CD4-positive, alpha-beta T cell treated with Interferon gamma for 1 hour (primary cell): Measurements from ENCODE around the gene ABCC4.
"Not testable (repeated sequence)": the region's sequence is repeated elsewhere in the genome, so short reads cannot be mapped to it uniquely, and the experiment has no call there.

Experiments
- DNase-seq: peaks from one replicate; pipeline ENCODE4 v3.0.0-alpha.2; 2020

ABCC4 gene

GRCh38 chr13:95226476-95226875 is 74.8 kb downstream of the ABCC4 start:
- no peak for DNase-seq

GRCh38 chr13:95226050-95226449 is 75.2 kb downstream of the ABCC4 start:
- no peak for DNase-seq

GRCh38 chr13:95224064-95224463 is 77.2 kb downstream of the ABCC4 start:
- DNase-seq: no peak

DNA sequence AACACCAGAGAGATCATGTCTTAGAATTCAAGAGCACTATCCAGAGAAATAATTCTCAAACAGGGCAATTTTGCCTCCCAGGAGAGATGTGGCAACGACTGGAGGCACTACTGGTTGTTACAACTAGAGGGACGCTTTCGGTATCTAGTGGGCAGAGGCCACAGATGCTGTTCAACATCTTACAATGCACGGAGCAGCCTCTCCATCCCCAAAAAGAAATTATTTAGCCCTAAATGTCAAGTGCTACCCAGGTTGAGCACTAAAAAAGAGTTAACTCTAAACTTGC is 78.6 kb downstream of the ABCC4 start:
- no peak for DNase-seq

DNA sequence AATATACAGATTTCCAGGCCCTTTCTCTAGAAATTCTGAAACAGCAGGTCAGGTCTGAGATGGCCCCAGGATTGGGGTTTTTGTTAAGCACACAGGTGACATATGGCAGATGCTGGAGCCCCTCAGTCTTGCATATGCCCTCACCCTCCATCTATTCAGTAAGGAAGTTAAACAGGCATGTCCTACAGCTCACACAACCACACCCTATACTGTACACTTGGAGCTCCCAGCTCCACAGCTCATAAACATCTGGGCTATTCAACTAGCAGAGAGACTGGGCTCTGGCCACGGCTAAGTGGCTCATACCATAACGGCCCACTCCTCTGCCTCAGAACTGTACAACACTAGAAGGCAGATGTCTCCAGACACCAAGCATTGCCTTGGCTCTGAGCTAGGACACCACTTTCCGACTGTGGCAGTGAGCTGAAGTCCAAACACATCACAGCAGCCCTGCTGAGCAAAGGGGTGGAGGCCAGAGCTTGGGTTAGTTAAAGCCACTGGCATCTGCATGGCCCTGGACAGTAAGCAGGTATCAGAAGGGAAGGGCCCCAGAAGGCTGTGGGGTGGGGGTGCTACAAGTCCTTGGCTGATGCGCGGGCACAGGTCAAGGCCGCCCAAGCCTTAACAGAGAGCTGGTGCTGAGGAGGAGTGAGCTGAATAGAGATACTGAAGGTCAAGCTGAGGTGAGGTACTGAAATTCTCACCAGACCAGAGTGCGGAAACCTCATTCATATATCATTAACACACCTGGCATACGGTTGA is 79.1 kb downstream of the ABCC4 start:
- DNase-seq: no peak

- no peak for DNase-seq
Observed at GRCh38 chr13:95220611-95221010, 80.6 kb downstream of the ABCC4 start.

DNA sequence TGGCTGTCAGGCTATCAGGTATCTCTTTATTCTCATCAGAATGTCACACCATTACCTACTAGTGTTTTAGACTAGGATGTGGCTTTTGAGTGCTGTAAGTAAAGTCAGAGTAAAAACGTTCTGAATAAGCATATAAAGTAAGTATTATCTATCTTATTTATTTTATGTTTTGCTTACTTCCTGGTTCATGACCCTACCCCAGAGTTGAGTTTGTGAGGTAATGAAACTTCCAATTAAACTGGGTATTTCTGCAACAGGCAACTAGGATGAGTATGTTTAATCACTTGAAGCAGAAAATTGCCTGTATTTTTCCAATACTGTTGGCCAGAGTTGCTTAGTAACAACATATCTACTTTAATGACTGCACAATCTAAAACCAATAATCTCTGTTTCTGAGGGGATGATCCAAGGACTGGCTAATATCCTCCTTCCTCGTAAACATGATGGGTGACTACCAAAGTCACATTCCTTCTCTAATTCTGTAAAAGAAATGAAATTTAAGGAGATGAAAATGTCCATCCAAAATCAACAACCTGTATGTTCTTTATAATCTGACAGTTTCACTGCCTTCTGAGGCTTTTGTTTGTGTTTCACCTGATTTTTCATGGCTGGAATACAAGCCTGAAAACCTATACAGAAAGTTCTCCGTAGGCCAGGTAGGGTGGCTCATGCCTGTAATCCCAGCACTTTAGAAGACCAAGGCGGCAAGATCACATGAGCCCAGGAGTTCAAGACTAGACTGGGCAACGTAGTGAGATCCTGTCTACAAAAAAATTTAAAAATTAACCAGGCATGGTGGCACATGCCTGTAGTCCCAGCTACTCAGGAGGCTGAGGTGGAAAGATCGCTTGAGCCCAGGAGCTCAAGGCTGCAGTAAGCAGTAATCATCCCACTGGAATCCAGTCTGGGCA is 83.1 kb downstream of the ABCC4 start:
- DNase-seq: no peak

DNA sequence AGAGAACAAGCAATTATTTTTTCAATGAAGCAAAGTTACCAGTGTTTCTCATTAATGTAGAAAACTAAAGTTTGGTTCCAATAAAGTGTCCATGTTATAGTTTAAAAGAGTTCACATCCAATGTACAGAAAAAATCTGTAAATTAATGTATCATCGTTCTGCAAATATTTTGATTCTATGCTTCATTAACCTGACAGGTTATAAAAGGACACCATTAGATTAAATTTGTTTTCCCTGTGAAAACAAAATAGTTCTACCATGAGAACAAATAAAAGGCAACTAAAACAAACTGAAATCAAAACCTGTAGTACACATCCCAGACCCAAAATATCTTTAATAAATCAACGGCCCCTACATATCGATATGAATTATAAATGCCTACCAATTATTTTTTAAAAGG is 85.1 kb downstream of the ABCC4 start:
- DNase-seq: no peak

DNA sequence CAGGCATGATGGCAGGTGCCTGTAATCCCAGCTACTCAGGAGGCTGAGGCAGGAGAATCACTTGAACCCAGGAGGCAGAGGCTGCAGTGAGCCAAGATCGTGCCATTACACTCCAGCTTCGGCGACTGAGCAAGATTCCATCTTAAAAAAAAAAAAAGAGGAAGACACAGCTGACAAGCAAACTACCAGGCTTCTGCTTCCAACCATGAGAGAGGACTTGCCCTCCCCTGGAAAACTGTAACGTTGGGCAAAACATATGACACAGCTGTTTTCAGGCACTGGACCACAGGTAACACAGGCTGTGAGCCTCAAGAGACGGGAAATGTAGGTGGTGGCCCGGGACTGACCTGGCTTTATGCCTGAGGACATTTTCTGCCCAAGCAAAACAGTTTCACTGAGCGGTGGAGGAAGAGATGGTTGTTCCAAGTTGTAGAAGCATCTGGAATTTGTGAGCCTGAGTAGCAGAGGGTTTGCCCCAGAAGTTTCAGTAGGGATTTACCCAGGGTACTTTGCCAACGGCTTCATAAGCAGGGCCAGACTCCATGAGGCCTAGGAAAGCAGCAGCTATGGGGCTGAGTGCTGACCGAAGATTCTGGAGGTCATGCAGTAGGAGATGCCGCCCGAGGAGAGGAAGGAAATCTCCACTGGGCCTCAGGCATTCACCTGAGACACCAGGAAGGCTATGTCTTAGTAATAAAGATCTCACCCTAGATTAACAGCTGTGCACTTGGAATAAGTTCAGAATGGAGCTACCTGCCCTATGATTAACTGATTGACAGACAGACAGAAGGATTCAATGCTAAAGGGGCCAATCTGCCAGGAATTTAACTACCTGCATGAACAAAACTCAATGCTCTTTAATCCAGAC is 88.0 kb downstream of the ABCC4 start:
- DNase-seq: no peak

DNA sequence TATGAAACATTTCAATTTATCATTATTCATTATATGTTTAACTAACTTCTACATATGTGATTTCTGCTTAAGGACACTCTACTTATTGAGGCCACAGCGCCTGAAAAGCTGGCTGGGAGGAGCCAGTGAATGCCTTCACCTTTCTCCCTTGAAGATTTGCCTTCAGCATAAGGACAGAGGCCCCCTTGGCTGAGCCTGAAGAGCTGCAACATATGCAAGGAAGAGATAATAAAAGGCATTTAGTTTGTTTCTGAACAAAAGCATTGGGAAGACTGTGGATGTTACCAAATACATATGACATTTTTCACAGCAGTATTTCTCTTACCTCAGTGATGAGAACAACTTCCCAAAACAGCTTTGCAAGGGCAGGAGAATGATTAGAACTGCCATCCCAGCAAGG is 92.1 kb downstream of the ABCC4 start:
- DNase-seq: no peak

DNA sequence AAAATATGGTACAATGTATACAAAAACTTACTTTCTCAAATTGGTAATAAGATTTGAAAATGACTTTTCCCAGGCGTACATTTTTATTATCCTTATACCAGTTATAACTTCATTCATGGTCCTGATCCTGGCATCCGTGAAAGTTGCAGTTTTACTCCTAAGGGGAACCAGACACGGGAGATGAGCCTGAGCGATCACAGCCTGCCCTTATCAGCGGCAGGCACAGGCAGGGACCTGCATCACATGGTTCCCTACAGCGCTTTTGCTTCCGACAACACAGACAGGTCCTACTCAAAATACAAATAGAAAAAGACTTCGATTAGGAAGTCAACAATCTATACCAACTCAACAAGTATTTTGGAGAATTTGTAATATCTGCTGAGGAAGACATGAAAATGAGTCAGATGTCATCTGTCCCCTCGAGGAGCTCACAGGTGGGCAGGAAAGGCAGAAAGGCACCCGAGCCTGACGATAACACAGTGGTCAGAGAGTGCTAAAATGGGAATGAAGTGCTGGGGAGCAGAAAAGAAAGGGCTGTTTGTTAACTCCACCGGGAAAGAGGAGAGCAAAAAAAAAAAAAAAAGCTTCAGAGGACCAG is 93.4 kb downstream of the ABCC4 start:
- no peak for DNase-seq

GRCh38 chr13:95206116-95206515 is 95.1 kb downstream of the ABCC4 start:
- no peak for DNase-seq

- DNase-seq: peak; percentile 33
Observed at GRCh38 chr13:95204231-95204765, 97.0 kb downstream of the ABCC4 start.

GRCh38 chr13:95201814-95202651 is 99.2 kb downstream of the ABCC4 start:
- no peak for DNase-seq

- DNase-seq: not testable (repeated sequence)
Observed at GRCh38 chr13:95200386-95200957, 100.8 kb downstream of the ABCC4 start.

DNA sequence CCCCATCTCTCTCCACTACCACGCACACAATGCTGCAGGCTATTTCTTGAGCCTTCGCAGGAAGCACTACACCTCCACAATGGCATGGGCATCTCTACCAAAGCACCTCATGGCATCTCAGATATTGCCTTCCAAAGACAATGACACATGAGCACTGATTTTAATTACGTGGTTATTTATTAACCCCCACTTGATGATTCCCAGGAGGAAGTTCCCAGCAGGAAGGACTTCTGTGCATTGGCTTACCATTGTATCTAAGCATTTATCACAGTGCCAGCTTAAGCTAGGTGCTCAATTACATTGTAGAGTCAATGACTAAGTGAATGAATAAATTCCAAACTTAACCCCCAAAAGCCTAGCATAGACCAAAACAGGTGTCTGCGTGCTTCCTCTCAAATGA is 101.4 kb downstream of the ABCC4 start:
- DNase-seq: no peak

- DNase-seq: not testable (repeated sequence)
Observed at GRCh38 chr13:95198606-95199005, 102.6 kb downstream of the ABCC4 start.

- DNase-seq: no peak
Observed at GRCh38 chr13:95197548-95197947, 103.7 kb downstream of the ABCC4 start.

DNA sequence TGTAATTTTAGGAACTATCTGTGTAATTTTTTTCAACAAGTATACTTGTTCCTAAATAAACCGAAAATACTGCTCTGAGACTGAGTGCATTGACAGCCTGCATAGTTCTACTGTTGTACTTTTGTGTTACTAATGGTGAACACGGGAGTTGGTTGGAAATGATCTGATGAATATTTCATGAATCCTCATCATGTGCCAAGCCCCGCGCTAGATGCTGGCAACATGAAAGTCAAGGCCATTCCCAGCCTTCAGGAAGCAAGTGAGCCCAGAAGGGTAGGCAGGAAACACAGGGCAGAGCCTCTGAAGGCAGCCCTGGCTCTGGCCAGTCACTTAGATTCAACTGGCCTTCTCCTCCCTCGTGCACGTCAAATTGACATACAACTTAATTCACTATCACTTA is 106.1 kb downstream of the ABCC4 start:
- DNase-seq: no peak

- no peak for DNase-seq
Observed at GRCh38 chr13:95193509-95194230, 107.6 kb downstream of the ABCC4 start.

DNA sequence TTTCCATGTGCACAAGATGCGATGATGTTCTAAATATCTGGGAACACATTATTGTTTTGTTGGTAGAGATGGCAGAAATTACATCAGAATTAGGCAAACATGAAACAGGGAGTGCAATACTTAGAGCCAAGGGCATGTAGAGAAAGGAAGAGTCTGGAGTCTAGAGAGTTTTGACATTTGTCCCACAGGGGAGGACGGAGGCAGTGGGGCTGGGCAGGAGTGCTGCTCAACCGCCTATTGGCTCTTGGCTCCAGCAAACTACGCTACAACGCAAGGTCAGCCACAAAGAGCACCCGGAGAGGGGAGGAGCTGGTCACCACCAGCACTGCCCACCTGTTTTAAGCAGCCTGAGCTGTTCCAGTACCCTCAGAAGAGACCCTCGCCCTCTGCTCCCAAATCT is 108.3 kb downstream of the ABCC4 start:
- DNase-seq: no peak
